ENCODE measurements around the gene CYTH3.

The CYTH3 gene

DNA sequence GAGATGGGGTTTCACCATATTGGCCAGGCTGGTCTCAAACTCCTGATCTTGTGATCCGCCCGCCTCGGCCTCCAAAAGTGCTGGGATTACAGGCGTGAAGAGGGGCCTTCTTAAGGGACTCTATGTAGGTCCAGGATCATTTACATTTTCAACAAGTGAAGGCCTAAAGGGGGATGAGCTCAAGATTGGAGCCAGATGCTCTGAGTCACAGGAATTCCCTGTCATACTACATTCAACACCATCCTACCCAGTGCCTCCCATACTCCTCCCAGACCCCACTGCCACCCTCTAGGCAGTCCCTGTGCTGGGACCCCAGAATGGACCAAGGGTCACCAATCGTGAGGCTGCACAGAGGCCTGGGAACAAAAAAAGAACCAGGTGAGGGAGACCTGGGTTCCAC is 29.9 kb downstream of the CYTH3 start:
- H3K4me1 ChIP-seq = peaks cover 0 to 22% (median 6%) of the 10 kb centered on the region in 4 donors
- no peak overlapping the region for H3K4me3 ChIP-seq
- H3K27ac ChIP-seq = no peak overlapping the region
- H3K9me3 ChIP-seq = no peaks in the 10 kb centered on the region
- H3K36me3 ChIP-seq = no peaks in the 10 kb centered on the region
- TF ChIP-seq, protein P1, sequence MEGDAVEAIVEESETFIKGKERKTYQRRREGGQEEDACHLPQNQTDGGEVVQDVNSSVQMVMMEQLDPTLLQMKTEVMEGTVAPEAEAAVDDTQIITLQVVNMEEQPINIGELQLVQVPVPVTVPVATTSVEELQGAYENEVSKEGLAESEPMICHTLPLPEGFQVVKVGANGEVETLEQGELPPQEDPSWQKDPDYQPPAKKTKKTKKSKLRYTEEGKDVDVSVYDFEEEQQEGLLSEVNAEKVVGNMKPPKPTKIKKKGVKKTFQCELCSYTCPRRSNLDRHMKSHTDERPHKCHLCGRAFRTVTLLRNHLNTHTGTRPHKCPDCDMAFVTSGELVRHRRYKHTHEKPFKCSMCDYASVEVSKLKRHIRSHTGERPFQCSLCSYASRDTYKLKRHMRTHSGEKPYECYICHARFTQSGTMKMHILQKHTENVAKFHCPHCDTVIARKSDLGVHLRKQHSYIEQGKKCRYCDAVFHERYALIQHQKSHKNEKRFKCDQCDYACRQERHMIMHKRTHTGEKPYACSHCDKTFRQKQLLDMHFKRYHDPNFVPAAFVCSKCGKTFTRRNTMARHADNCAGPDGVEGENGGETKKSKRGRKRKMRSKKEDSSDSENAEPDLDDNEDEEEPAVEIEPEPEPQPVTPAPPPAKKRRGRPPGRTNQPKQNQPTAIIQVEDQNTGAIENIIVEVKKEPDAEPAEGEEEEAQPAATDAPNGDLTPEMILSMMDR (IDR thresholded peaks at IDR 0.05) = no peak
- no peak for DNase-seq
- no peaks in the 10 kb centered on the region for H3K27me3 ChIP-seq
- intact Hi-C loops (cut with DNase I; ENCODE audit: low total_unique reads) = no loop called here

DNA sequence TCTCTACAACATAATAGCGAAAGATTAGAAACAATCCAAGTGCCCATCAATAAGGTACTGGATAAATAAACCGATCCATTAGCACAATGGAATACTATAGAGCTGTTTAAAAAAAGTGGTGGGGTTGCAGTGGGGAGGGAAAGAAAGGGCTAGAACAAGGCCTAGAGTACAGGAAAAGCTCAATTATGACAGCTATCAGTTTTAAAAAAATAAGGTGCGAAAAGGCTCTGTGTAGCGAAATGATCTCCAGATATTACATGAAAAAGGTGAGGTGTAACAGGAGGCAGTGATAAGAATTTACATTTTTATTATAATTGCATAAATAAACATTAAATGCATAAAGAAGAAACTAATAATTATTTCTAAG is 30.8 kb downstream of the CYTH3 start:
- H3K9me3 ChIP-seq = no peaks in the 10 kb centered on the region
- no peak overlapping the region for H3K4me3 ChIP-seq
- intact Hi-C loops (cut with DNase I; ENCODE audit: low total_unique reads) = no loop called here
- H3K27me3 ChIP-seq = no peaks in the 10 kb centered on the region
- H3K36me3 ChIP-seq = no peaks in the 10 kb centered on the region
- H3K4me1 ChIP-seq = peaks cover 0 to 12% (median 6%) of the 10 kb centered on the region in 4 donors
- TF ChIP-seq, protein P1 (IDR thresholded peaks at IDR 0.05) = no peak
- H3K27ac ChIP-seq = no peak overlapping the region
- no peak for DNase-seq

DNA sequence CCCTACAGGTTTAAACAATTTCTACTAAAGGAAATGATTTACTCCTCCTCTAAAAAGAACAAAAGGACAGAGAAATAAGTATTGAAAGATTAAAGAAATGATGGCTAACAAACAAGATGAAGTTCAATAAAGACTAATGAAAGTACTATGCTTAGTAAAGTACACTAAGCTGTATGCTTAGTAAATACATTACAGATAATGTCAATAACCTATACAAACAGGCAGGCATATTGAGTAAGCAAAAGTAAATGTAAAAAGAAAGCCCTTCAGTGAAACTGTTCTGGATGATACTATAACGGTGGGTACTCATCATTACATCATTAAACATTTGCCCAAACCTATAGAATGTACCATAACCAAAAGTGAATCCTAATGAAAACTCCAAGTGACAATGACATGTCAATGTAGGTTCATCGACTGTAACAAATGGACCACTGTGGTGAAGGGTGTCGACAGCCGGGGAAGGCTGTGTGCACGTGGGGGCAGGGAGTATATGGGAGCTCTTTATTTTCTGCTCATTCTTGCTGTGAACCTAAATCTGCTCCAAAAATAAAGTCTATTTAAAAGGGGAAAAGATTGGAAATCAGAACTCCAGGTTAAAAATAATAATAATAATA is 34.0 kb downstream of the CYTH3 start:
- intact Hi-C loops (cut with DNase I; ENCODE audit: low total_unique reads) = no loop called here
- H3K27ac ChIP-seq = no peak overlapping the region
- TF ChIP-seq, protein P1 (IDR thresholded peaks at IDR 0.05) = no peak
- DNase-seq = no peak
- H3K27me3 ChIP-seq = no peaks in the 10 kb centered on the region
- H3K36me3 ChIP-seq = no peaks in the 10 kb centered on the region
- H3K4me3 ChIP-seq = no peak overlapping the region
- no peaks in the 10 kb centered on the region for H3K9me3 ChIP-seq
- H3K4me1 ChIP-seq = peaks cover 0 to 7% (median 0%) of the 10 kb centered on the region in 4 donors

DNA sequence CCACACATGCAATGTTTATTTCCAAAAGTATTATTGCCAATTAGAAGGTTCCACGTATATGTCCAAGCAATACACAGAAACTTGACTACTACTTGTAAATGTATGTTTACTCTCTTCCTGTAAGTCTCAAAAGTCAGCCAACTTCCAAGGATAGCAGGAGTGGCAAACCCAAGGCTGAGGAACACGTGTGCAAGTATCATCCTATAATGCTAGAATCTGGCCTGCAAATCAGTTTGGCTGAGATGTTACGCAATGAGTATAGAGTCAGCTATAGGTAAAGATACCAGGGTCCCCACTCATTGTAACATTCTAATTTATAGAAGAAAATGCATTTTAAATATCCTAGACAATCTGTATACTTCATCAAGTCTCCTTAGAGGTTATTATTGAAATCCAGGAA is 34.7 kb downstream of the CYTH3 start:
- DNase-seq = no peak
- Histone ChIP-seq H3K4me1 (peaks cover 0 to 14% (median 0%) of the 10 kb centered on the region in 4 donors), H3K4me3 (no peak overlapping the region), H3K36me3 (no peaks in the 10 kb centered on the region), H3K9me3 (no peaks in the 10 kb centered on the region), H3K27ac (no peak overlapping the region), H3K27me3 (no peaks in the 10 kb centered on the region)
- intact Hi-C loops (cut with DNase I; ENCODE audit: low total_unique reads) = no loop called here
- TF ChIP-seq, protein P1 (IDR thresholded peaks at IDR 0.05) = no peak

DNA sequence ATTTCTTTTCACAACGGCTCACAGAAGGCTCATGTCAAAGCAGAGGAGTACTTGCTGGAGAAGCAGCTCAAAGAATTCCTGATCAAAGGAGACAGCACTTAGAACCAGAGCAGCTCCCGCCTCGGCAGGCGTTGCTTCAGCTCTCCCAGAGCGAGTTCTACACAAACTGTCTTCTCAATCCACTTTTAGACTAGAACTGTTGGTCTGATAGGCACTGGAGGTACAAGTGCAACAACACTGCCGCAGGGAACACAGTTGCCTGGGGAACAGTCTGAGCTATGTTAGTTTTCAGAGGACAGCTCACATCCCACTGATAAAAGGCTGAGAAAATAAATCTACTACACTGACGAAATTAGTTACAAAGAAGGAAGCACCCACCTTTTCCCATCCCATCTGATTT is 35.4 kb downstream of the CYTH3 start:
- peaks cover 0 to 21% (median 0%) of the 10 kb centered on the region in 4 donors for H3K4me1 ChIP-seq
- TF ChIP-seq, protein P1 (IDR thresholded peaks at IDR 0.05) = no peak
- no peak overlapping the region for H3K27ac ChIP-seq
- H3K4me3 ChIP-seq = no peak overlapping the region
- intact Hi-C loops (cut with DNase I; ENCODE audit: low total_unique reads) = no loop called here
- H3K9me3 ChIP-seq = no peaks in the 10 kb centered on the region
- no peak for DNase-seq
- H3K27me3 ChIP-seq = no peaks in the 10 kb centered on the region
- no peaks in the 10 kb centered on the region for H3K36me3 ChIP-seq
